GM23338 (cell line): ENCODE data around the gene MBD5. TPM values are rescaled to one million over a fixed set of nuclear protein-coding genes. Genes with fewer than 3 reads are reported as not detected.

Experiments used
- ATAC-seq: fragments of 200-7000 bp; cut with Tn5 transposase; 3 replicates; pipeline ENCODE4 v1.9.1; 2020
- DNase-seq: peaks from one replicate; pipeline ENCODE4 v3.0.0-alpha.2; 2015; ENCODE audit warnings: low spot score
- H2AFZ ChIP-seq: fragments of 200-600 bp; sonication (generic); 2 replicates; pipeline ENCODE4 v1.8.0; 2016; ENCODE audit warnings: antibody characterized with exemption, mild to moderate bottlenecking, moderate library complexity
- H3F3A ChIP-seq: fragments of 200-600 bp; sonication (generic); replicated peaks from 2 replicates; pipeline ENCODE4 v1.8.0; 2017; ENCODE audit warnings: antibody characterized with exemption, mixed run types, low read depth
- H3K27ac ChIP-seq: fragments of 200-600 bp; sonication (generic); 2 replicates; pipeline ENCODE4 v1.6.1; 2016; ENCODE audit warnings: low read depth
- H3K27me3 ChIP-seq: fragments of 200-600 bp; sonication (generic); 2 replicates; pipeline ENCODE4 v1.8.0; 2016; ENCODE audit warnings: mild to moderate bottlenecking, mixed run types, moderate library complexity; ENCODE audit not compliant: insufficient read depth
- H3K36me3 ChIP-seq: fragments of 200-600 bp; sonication (generic); 2 replicates; pipeline ENCODE4 v1.8.0; 2016; ENCODE audit warnings: mild to moderate bottlenecking; ENCODE audit not compliant: insufficient read depth
- H3K4me1 ChIP-seq: fragments of 200-600 bp; sonication (generic); 2 replicates; pipeline ENCODE4 v1.8.0; 2016; ENCODE audit warnings: mild to moderate bottlenecking, moderate library complexity; ENCODE audit not compliant: insufficient read depth
- H3K4me2 ChIP-seq: fragments of 200-600 bp; sonication (generic); 2 replicates; pipeline ENCODE4 v1.7.1; 2017; ENCODE audit warnings: mixed run types
- H3K4me3 ChIP-seq: fragments of 200-600 bp; sonication (generic); 2 replicates; pipeline ENCODE4 v1.6.1; 2016; ENCODE audit warnings: mixed run types
- H3K79me2 ChIP-seq: fragments of 200-600 bp; sonication (generic); replicated peaks from 2 replicates; pipeline ENCODE4 v1.8.0; 2017; ENCODE audit warnings: mild to moderate bottlenecking; ENCODE audit not compliant: insufficient read depth
- H3K9me2 ChIP-seq: fragments of 200-600 bp; sonication (generic); 2 replicates; pipeline ENCODE4 v1.8.0; 2017; ENCODE audit not compliant: insufficient read depth
- H4K20me1 ChIP-seq: fragments of 200-600 bp; sonication (generic); replicated peaks from 2 replicates; pipeline ENCODE4 v1.8.0; 2017; ENCODE audit warnings: mild to moderate bottlenecking; ENCODE audit not compliant: insufficient read depth
- H3K27ac Mint-ChIP-seq: 2 replicates; pipeline ENCODE4 v1.8.0; 2020; ENCODE audit warnings: inconsistent platforms, mild to moderate bottlenecking, moderate library complexity, mixed read lengths
- H3K27me3 Mint-ChIP-seq: 3 replicates; pipeline ENCODE4 v1.8.0; 2022; ENCODE audit warnings: low read depth, mild to moderate bottlenecking, moderate library complexity, mixed read lengths, inconsistent platforms; ENCODE audit not compliant: insufficient read depth, poor library complexity
- H3K36me3 Mint-ChIP-seq: 3 replicates; pipeline ENCODE4 v1.8.0; 2021; ENCODE audit warnings: low read depth, mild to moderate bottlenecking, inconsistent platforms, moderate library complexity, mixed read lengths
- H3K4me1 Mint-ChIP-seq: 3 replicates; pipeline ENCODE4 v1.8.0; 2020; ENCODE audit warnings: mild to moderate bottlenecking, inconsistent platforms, mixed read lengths
- H3K4me3 Mint-ChIP-seq: 3 replicates; pipeline ENCODE4 v1.8.0; 2021; ENCODE audit warnings: moderate library complexity, mild to moderate bottlenecking, inconsistent platforms, mixed read lengths
- H3K9me3 Mint-ChIP-seq: 3 replicates; pipeline ENCODE4 v1.8.0; 2020; ENCODE audit warnings: moderate library complexity, mild to moderate bottlenecking, inconsistent platforms, mixed read lengths
- CREB1 ChIP-seq: fragments of 250-450 bp; sonication (Bioruptor Pico); IDR thresholded peaks from 2 replicates; pipeline ENCODE4 v1.5.0; 2020; ENCODE audit warnings: low read depth, mild to moderate bottlenecking, moderate library complexity
- CTCF ChIP-seq, 2 experiments: fragments of 200-600 bp in 1 of 2; sonication (generic) in 1 of 2; conservative IDR thresholded peaks; 2 replicates each; pipeline versions ENCODE4 v1.5.1 to v1.6.1; 2016 to 2017; ENCODE audit warnings: antibody characterized with exemption in 2 of 2, low read depth in 2 of 2, mild to moderate bottlenecking in 2 of 2, moderate library complexity in 1 of 2
- ETS1 ChIP-seq: IDR thresholded peaks from 2 replicates; pipeline ENCODE4 v1.6.1; 2016; ENCODE audit warnings: antibody characterized with exemption
- EZH2 ChIP-seq: fragments of 200-600 bp; sonication (generic); IDR thresholded peaks from one replicate; pipeline ENCODE4 v1.8.0; 2017; ENCODE audit warnings: antibody characterized with exemption, mild to moderate bottlenecking, low read depth; ENCODE audit not compliant: unreplicated experiment
- EZH2phosphoT487 ChIP-seq: fragments of 200-600 bp; sonication (generic); IDR thresholded peaks from one replicate; pipeline ENCODE4 v1.8.1; 2018; ENCODE audit warnings: antibody characterized with exemption; ENCODE audit not compliant: unreplicated experiment
- JUNB ChIP-seq: IDR thresholded peaks from one replicate; pipeline ENCODE4 v1.6.1; 2016; ENCODE audit warnings: antibody characterized with exemption; ENCODE audit not compliant: unreplicated experiment
- NANOG ChIP-seq: IDR thresholded peaks from 2 replicates; pipeline ENCODE4 v1.6.1; 2016; ENCODE audit warnings: antibody characterized with exemption, borderline replicate concordance
- POLR2AphosphoS5 ChIP-seq: IDR thresholded peaks from 2 replicates; pipeline ENCODE4 v1.6.1; 2016; ENCODE audit warnings: antibody characterized with exemption, low read depth
- STAT1 ChIP-seq: IDR thresholded peaks from one replicate; pipeline ENCODE4 v1.6.1; 2016; ENCODE audit warnings: antibody characterized with exemption; ENCODE audit not compliant: unreplicated experiment
- ZNF114 ChIP-seq: fragments of 250-450 bp; sonication (Bioruptor Pico); IDR thresholded peaks from 2 replicates; pipeline ENCODE4 v1.5.0; 2020; ENCODE audit warnings: mild to moderate bottlenecking, moderate library complexity
- ZNF331 ChIP-seq: fragments of 250-450 bp; sonication (Bioruptor Pico); IDR thresholded peaks from 2 replicates; pipeline ENCODE4 v1.5.0; 2020; ENCODE audit warnings: low read depth, mild to moderate bottlenecking, moderate library complexity
- ZNF462 ChIP-seq: fragments of 250-450 bp; sonication (Bioruptor Pico); IDR thresholded peaks from 2 replicates; pipeline ENCODE4 v1.5.0; 2020; ENCODE audit warnings: mild to moderate bottlenecking, moderate library complexity
- polyA plus RNA-seq: library from polyadenylated mRNA; unstranded; fragments of >200 nt; fragmentation: Nextera tagmentation; extraction: Ambion mirVana; gene quantifications from 2 replicates; pipeline ENCODE4 v1.2.1, GENCODE V29; 2016
- total RNA-seq: library from RNA; depleted of rRNA; stranded (reverse); fragments of >200 nt; shearing (Covaris generic); gene quantifications from 2 replicates; pipeline ENCODE4 v1.2.3, GENCODE V29; 2014

MBD5 gene
- total and polyA plus RNA-seq, 2 experiments from 2014 or later, result 16.2 to 23.1 TPM

- H3K27me3 Mint-ChIP-seq, result no peaks in the 10 kb centered on the region
- H3K4me1 Mint-ChIP-seq, result peaks cover 18% of the 10 kb centered on the region
- ATAC-seq, result no peak
Observed at GRCh38 chr2:148515120-148515519, 494.2 kb downstream of the MBD5 start.

GRCh38 chr2:148515976-148516375 is 495.1 kb downstream of the MBD5 start:
- no peaks in the 10 kb centered on the region for H3K36me3 Mint-ChIP-seq
- no peaks in the 10 kb centered on the region for H4K20me1 ChIP-seq
- no peaks in the 10 kb centered on the region for H3K27me3 ChIP-seq
- no peak for DNase-seq
- H3K4me3 ChIP-seq, result no peak overlapping the region
- no peak overlapping the region for H3K4me3 Mint-ChIP-seq
- ATAC-seq, result no peak
- no peak overlapping the region for H3K4me2 ChIP-seq
- no peaks in the 10 kb centered on the region for H3K9me2 ChIP-seq
- H3K27me3 Mint-ChIP-seq, result no peaks in the 10 kb centered on the region
- H3F3A ChIP-seq, result no peaks in the 10 kb centered on the region
- H3K4me1 Mint-ChIP-seq, result peaks cover 18% of the 10 kb centered on the region
- no peaks in the 10 kb centered on the region for H3K9me3 Mint-ChIP-seq
- H2AFZ ChIP-seq, result no peak overlapping the region
- H3K36me3 ChIP-seq, result no peaks in the 10 kb centered on the region
- H3K27ac ChIP-seq, result no peak overlapping the region
- peaks cover 10% of the 10 kb centered on the region for H3K4me1 ChIP-seq
- no peak overlapping the region for H3K27ac Mint-ChIP-seq
- no peaks in the 10 kb centered on the region for H3K79me2 ChIP-seq
- TF ChIP-seq CREB1 (CRISPR knock-in tag), result no peak
- no peak for TF ChIP-seq EZH2phosphoT487
- no peak for TF ChIP-seq STAT1
- TF ChIP-seq ZNF114 (CRISPR knock-in tag), result no peak
- no peak for TF ChIP-seq ZNF331
- TF ChIP-seq JUNB, result no peak
- TF ChIP-seq ZNF462 (CRISPR knock-in tag), result no peak
- no peak for TF ChIP-seq NANOG
- no peak for TF ChIP-seq CTCF (conservative IDR thresholded peaks at IDR 0.05; ENCODE audit: low read depth in 2 of 2)
- no peak for TF ChIP-seq EZH2
- no peak for TF ChIP-seq POLR2AphosphoS5
- TF ChIP-seq ETS1, result no peak

More at GRCh38 chr2:148515120-148515519, 494.2 kb downstream of the MBD5 start:
- TF ChIP-seq EZH2 (no peak), POLR2AphosphoS5 (no peak)
- H4K20me1 ChIP-seq, result no peaks in the 10 kb centered on the region
- H3F3A ChIP-seq, result no peaks in the 10 kb centered on the region
- Mint-ChIP-seq H3K27ac (no peak overlapping the region), H3K36me3 (no peaks in the 10 kb centered on the region), H3K4me3 (no peak overlapping the region), H3K9me3 (no peaks in the 10 kb centered on the region)
- no peak overlapping the region for H3K4me3 ChIP-seq
- no peaks in the 10 kb centered on the region for H3K9me2 ChIP-seq
- DNase-seq, result no peak
- no peak overlapping the region for H3K27ac ChIP-seq
- no peaks in the 10 kb centered on the region for H3K79me2 ChIP-seq
- no peaks in the 10 kb centered on the region for H3K36me3 ChIP-seq
- H3K27me3 ChIP-seq, result no peaks in the 10 kb centered on the region
- no peak overlapping the region for H3K4me2 ChIP-seq
- H2AFZ ChIP-seq, result no peak overlapping the region
- peaks cover 10% of the 10 kb centered on the region for H3K4me1 ChIP-seq
